Activated CD4-positive, alpha-beta T cell treated with anti-CD3 and anti-CD28 coated beads, Interleukin-2, amount 50 U/mL, for 48 hours (primary cell): Measurements from ENCODE around the gene NBPF26.
"Not testable (repeated sequence)": the region's sequence is repeated elsewhere in the genome, so short reads cannot be mapped to it uniquely, and the experiment has no call there.

Source experiments
- DNase-seq, 2 experiments: peaks; one replicate each; pipeline ENCODE4 v3.0.0-alpha.2; 2020

Gene NBPF26

DNA sequence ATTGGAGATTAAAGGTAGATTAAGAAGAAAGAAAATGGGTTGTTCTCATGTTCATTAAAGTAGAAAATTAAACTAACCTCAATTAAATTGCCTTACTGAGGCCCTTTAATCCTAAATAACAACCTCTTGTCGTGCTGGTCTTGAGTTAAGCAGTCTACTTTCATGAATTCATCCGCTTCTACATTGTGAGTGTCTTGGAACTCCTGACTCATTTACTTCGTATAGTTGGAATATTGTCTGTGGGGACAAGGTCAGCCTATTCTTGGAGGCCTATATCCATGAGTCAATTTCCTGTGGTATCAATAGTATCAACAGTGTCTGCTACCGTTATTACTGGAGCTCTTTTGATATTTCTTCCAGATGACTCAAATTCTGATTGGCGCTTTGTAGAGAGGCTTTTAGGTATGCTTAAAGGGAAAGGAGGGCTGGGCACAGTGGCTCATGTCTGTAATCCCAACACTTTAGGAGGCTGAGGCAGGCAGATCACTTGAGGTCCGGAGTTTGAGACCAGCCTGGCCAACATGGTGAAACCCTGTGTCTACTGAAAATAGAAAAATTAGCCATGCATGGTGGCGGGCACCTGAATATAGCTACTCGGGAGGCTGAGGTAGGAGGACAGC lies 136.0 kb downstream of the NBPF26 start:
- not testable (repeated sequence) for DNase-seq

DNA sequence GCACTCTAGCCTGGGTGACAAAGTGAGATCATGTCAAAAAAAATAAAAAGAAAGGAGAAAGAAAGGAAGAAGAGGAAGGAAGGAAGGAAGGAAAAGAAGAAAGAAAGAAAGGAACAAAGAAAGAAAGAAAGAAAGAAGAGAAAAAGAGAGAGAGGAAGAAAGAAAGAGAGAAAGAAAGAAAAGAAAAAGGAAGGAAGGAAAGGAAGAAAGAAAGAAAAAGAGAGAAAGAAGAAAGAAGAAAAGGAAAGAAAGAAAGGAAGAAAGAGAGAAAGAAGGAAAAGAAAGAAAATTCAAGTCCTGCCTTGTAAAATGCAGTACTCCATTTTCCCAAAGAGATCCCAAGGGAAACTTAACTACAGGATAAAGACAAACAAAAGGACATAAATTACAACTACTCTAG lies 154.5 kb downstream of the NBPF26 start:
- not testable (repeated sequence) for DNase-seq

DNA sequence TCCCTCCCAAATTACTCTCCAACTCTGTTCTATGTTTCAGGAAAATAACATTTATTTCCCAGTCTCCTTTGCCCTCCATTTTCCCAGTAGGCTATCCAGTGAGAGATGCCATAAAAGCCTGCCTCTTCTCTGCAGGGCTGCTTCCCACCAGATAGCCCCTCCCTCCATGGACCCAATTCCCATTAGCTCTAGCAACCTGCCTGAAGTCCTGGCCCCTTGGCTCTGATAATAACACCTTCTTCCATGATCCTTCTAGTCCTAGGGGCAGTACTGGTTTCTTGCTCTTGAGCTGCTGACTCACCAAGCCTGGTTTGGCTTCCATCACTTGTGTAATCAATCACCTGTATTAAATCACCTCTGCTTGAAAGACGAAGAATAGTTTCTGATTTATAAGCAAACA lies 156.3 kb downstream of the NBPF26 start:
- DNase-seq: not testable (repeated sequence)

DNA sequence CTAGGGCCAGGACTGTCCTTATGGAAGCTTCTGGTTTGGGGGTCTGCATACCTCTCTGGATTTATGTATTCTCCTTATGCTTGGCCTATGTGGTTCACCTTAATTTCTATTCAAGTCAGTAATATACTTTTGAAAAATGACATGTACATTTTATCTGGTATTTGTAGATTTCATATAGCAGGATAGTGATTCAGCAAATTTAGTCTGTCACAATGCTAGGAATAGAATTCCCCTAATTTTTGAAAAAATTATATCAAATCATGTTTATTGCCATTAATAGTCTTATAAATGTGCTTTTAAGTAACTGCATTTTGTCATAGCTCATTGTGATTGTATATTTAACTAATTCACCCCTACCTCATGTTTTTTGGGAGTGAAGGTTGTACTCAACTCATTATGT lies 158.2 kb downstream of the NBPF26 start:
- not testable (repeated sequence) for DNase-seq
